Pons (tissue), 1 donor: ENCODE data around the gene PTK6.
"Not testable (repeated sequence)": the region's sequence is repeated elsewhere in the genome, so short reads cannot be mapped to it uniquely, and the experiment has no call there.

Experiments used
- DNase-seq: peaks from one replicate; pipeline ENCODE4 v3.0.0-alpha.2; 2016; ENCODE audit warnings: low spot score

Gene PTK6

DNA sequence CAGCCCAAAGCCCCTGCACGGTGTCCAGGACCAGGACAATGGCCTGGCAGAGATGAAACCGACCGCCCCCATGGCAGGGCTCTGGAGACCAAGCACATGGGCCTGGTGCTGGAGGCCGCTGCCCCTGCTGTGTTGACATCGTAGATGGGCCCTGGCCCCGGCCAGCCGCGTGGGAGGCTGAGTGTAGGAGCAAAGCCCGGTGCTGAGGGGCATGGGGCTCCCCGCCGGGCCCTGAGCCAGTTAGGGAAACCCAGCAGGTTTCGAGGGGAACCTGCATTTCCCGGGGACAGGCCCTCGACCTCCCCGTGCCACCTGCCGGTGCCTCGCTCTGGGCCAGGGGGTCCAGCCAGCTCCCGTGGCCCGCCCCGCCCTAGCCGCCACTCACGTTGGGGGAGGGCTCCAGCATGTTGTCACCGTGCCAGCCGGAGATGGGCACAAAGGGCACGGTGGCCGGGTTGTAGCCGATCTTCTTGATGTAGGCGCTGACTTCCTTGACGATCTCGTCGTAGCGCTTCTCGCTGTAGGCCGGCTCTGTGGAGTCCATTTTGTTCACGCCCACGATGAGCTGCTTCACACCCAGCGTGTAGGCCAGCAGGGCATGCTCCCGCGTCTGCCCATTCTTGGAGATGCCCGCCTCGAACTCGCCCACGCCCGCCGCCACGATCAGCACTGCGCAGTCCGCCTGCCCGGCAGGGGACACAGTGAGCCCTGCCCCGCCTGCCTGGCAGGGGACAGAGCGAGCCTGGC is 42.6 kb downstream of the PTK6 start:
- no peak for DNase-seq

DNA sequence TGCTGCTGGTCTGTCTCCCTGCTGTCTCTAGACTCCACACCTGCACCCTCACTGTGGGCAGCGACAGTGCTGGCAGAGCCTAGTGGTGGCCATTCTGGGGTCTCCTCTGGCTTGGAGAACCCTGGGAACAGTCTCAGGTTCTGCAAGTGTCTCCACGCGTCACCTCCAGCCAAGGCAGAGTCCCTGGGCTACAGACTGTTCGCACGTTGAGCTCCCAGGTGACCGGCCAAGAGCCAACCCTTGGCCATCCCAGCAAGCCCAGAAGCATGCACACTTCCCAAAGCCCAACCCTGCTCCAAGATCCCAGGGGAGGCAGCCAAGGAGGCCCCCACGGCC is 43.1 kb downstream of the PTK6 start:
- DNase-seq, result no peak

DNA sequence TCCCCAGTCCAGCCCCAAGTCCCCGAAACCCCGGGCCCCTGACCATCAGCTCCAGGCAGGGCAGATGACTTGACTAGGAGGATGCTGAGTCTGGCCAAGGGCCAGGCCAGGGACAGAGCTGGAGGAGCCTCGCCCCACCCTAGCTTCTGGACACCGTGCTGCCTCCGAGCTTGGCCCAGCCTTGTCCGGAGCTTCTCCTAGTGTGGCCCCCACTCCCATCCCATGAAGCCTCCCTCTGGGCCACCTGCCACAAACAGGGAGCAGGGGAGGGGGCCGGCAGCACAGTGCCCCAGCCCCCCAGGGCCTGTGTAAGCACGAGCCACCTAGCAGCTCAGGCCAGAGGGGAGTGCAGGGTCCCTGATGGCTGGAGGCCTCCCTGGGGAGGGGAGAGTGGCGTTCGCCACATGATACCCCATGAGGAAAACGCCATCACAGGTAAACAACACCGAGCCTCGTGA is 43.6 kb downstream of the PTK6 start:
- no peak for DNase-seq

DNA sequence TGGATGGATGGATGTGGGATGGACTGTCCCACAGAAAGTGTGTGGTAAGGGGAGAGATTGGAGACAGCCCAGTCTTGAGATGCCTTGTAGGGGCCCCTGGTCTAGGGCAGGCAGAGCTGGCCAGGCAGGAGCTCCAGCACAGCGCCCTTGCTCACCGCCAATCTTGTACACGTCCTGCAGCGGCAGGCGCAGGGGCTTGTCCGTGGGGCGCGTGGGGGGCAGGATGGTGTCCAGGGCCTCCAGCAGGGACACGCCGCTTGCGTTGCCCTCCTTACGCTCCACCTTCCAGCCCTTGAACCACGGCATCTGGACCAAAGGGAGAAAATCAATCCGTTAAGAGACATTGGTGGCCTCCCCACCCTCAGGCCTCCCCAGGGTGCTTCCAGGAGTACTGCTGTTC is 44.2 kb downstream of the PTK6 start:
- DNase-seq, result no peak

DNA sequence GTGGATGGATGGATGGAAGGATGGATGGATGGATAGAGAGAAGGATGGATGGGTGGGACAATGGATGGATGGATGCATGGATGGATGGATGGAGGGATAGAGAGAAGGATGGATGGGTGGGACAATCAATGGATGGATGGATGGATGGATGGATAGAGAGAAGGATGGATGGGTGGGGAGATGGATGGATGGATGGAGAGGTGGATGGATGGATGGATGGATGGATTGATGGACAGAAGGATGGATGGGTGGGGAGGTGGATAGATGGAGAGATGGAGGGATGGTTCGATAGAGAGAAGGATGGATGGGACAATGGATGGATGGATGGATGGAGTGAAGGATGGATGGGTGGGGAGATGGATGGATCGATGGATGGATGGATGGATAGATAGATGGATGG is 44.7 kb downstream of the PTK6 start:
- DNase-seq, result no peak

DNA sequence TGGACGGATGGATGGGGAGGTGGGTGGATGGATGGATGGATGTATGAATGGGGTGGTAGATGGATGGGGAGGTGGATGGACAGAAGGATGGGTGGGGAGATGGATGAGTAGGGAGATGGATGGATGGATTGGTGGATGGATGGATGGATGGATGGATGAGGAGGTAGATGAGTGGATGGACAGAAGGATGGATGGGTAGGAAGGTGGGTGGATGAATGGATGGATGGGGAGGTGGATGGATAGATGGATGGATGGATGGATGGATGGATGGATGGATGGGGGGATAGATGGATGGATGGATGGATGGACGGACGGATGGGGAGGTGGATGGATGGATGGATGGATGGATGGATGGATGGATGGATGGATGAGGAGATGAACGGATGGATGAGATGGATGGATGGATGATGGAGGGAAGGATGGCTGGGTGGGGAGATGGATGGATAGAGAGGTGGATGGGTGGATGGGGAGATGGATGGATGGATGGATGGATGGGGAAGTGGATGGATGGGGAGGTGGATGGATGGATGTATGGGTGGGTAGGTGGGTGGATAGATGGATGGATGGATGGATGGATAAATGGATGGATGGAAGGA is 45.4 kb downstream of the PTK6 start:
- DNase-seq, result no peak

DNA sequence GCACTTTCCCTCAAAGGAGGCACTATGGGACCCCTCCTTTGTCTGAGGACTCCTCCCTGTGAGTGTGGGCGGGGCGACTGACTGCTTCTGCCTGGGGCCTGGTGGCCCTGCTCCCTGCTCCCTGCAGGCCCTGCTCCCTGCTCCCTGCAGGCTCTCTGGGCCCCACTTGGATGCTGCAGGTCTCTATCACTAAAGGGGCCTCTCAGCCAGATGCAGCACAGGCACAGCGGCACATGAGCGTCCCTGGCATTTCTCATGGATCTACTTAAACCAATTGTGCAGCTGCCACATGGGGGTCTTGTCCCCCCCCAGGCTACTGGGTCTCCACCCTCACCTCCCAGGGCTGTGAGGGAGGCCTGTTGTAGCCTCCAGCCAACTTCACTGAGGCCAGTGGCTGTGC is 46.1 kb downstream of the PTK6 start:
- DNase-seq, result no peak

DNA sequence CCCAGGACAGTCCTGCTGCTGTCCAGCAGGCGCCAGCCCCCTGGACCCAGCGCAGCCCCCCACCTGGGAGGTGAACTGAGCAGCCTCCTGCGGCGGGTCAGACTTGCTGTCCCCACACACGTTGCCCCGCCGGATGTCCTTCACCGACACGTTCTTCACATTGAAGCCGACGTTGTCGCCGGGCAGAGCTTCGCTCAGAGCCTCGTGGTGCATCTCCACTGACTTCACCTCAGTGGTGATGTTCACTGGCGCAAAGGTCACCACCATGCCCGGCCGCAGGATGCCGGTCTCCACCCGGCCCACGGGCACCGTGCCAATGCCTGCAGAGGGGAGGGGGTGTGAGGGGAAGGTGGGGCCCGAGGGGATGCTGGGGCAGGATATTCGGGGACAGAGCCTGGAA is 46.8 kb downstream of the PTK6 start:
- no peak for DNase-seq

DNA sequence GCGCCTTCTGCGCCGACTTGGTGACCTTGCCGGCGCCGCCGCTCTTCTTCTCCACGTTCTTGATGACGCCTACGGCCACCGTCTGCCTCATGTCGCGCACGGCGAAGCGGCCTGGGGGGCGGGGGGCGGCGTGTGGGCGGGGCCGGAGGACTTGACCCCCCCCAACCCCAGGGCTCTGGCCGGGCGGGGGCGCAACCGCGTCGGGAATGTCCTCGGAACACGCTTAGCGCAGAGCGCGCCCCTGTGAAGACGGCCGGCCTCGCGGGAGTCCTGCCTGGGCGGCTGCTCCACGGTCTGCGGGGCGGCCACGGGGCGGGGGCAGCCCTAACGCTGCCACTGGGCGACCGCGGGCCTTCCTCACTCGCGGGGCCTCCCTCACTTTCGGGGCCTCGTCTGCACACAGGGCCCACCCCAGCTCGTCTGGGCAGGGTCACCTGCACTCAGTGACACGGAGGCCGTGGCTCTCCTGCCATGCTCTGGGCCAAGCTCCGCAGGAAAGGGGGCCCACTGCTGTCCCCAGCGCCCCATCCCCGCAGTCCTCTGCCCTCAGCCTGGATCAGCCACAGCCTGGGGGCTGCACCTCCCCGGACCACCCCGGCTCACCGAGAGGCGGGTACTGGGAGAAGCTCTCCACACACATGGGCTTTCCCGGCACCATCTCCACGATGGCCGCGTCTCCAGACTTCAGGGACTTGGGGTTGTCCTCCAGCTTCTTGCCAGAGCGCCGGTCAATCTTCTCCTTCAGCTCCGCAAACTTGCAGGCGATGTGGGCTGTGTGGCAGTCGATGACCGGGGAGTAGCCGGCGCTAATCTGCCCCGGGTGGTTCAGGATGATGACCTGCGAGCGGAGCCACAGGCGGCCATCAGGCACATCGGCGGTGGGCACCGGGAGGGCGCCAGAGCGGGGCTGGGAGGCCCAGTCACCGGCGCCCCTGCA is 48.6 kb downstream of the PTK6 start:
- no peak for DNase-seq

DNA sequence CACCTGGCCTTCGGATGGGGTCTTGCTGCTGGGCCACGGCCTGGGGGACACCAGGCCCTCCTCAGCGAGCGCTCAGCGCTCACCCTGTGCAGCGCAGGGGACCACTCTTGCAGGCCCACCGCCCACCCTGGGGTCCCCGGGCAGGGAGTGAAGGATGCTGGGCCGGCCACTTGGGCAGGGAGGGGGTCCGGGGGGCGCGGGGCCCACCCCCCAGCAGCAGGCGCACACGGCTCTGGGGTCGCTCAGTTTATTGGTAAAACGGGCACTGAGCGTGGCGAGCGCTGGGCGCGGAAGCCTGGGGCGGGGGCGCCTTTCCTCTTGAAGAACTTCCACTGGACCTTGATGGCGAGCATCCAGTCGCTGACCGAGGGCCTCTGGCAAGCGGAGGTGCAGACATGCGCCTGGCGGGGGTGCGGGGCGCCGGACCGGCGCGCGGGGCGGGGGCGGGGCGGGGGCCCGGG is 49.4 kb downstream of the PTK6 start:
- no peak for DNase-seq

DNA sequence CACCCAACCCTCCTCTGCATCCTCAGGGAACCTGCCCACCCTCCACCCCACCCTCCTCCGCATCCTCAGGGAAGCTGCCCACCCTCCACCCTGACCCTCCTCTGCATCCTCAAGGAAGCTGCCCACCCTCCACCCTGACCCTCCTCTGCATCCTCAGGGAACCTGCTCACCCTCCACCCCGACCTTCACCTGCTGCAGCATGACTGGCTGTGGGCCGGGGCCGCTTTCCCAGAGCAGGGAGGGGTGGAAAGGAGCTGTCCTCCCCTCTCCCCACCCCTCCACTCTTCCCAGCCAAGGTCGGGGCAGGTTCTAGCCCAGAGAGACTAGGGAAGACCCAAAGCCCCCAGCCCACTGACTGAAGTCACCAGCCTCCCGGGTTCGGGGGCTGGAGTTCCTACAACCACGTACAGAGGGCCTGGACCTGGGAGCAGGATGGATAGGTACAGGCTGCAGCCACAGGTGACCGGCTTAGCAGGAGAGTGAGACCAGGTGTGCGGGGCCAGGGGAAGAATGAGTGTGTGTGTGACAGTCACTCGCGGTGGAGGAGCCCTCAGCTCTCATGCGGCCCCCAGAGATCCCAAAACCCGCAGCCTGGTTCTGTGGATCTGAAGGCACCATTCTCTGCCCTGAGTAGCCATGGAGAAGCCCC is 49.9 kb downstream of the PTK6 start:
- no peak for DNase-seq

DNA sequence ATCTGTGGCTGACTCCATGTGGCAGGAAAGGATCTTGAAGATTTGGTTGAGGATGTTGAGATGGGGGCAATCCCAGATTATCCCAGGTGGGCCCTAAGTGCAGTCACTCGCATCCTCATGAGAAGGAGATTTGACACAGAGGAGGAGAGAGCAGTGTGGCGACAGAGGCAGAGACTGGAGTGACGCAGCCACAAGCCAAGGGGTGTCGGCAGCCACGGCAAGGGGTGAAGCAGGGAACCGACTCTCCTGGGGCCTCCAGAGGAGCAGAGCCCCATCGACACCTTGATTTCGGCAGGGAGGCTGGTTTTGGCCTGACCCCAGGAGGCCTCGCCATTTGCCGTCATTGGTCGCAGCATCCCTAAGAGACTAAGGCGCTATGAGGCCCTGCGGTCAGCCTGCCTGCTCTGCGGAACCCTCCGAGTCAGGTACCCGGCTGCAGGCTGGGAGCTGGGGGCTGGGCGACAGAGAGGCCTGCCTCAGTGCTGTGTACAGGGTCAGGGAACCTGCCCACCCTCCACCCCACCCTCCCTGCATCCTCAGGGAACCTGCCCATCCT is 50.8 kb downstream of the PTK6 start:
- DNase-seq, result no peak

DNA sequence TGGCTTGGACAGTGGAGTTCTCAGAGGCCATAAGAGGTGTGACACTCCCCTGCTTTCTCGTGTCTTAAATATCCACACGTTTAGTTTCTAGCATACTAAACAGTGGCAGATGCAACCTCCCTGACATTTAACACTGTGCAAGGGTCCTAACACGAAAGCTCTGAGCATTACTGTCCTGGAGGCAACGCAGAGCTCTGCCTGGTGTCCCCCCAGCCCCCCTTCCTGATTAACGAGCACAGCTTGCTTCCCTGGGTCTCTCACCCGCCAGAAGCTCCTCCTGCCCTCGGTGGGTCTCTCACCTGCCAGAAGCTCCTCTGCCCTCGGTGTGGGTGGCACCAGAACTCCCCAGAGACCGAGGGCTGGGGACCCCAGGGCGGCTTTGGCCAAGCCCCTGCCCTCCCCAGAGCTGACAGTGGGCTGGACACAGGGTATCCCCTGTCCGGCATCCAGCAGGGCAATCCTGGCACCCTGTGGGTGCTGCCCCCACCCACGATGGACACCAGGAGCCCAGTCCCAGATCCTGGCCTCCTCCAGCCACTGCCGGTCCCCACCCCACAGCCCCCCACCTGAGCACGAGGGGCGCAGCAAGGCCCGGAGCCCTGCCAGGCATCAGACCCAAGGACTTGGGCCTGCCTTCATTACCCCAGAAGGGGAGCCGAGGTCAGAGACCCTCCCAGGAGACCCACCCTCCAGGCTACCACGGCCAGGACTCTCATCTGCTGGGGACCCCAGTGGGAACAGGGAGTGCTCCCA is 52.3 kb downstream of the PTK6 start:
- no peak for DNase-seq

DNA sequence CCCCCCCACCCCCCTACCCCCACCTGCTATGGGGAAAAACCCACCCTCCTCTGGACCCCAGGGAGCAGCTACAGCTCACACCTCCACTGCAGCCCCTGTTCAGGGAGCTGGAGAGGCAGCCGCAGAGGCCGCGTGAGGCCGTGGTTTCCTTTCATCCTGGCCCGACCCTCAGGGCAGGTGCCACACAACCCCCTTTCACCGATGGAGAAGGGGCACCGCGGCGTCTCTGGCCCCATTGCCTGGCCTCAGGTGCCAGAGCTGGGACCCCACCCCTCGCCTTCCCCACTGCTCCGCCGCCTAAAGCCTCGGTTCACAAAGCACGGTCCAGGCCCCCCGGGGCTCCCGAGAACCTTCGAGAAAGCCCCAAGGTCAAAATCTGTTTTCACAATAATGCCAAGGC is 52.9 kb downstream of the PTK6 start:
- no peak for DNase-seq

DNA sequence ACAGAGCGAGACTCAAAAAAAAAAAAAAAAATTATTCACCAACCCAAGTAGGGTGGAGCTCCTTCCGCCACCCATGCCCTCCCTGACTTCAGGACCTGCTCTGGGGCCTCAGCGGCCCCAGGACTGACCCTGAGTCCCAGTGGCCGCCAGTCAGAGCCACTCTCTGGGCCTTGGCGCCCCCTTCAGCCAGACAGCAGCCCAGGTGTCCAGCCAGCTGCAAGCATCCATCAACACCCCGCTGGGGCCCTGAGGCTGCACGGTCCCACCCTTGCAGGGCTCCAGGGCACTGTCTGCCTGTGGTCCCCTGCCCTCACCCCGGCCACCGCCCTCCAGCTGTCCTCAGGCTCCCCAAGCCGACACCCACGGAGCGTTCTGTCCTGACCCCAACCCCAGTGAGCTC is 53.3 kb downstream of the PTK6 start:
- DNase-seq, result no peak

DNA sequence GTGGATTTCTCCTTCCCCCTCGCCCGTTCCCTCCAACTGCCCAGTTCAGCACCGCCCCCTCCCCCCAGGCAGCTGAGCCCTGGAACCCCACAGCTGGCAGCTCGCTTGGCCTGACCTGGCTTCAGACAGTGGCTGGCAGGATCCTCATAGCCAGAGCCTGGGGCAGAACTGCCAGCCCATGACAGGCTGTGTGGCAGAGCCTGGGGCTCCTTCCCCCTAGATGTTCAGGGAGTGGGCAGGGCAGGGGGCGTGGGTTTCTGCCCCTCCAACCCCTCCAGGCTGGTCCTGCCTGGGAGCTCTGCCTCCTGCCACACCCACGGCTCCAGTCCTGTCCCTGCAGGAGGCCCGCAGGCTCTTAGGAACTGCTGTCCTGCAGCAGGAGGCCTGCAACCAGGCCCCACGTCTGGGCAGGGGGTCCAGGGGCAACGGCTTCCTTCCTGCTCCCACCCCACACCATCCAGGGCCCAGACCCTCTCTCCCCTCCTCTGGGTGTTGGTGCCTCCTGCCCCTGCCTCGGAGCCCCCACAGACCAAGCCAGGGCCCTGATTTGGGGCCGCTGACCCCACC is 55.1 kb downstream of the PTK6 start:
- DNase-seq, result no peak

DNA sequence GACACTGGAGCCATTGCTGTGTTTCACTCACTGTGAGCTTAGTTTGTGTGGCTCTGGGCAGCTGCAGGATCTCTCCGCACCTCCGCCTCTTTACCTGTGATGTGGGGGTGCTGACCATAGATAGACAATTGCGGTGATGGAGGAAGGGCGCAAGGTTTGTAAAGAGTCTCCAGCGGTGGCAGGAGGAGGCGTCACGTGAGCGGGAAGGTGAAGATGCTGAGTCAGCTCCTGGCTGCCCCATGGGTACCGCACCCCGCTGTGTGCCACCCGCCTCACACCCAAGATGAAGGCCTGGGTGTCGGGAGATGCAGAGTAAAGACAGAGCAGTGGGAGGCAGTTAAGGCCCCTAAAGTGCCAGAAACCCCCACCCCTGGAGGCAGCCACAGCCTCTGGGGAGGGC is 55.7 kb downstream of the PTK6 start:
- DNase-seq, result no peak

DNA sequence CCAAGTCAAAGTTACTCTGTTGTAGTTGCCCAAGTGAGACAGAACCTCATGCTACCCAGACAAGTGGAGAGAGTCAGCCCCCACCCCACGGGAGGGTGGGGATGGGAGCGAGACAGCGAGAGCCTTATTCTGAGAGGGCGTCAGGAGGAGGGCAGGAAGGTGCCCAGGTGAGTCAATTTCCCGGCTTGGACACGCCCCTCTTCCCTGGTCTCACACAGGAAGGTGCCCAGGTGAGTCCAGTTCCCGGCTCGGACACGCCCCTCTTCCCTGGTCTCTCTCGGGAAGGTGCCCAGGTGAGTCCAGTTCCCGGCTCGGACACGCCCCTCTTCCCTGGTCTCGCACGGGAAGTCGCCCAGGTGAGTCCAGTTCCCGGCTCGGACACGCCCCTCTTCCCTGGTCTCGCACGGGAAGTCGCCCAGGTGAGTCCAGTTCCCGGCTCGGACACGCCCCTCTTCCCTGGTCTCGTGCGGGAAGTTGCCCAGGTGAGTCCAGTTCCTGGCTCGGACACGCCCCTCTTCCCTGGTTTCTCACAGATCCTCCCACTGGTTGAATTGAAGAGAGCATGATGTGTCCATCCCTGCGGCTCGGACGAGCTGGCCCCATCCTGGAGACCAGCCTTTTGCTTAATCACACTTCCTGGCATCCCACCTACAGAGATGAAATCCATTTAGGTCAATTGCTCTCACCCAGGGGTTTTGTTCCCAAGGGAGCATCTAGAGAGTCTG is 57.3 kb downstream of the PTK6 start:
- not testable (repeated sequence) for DNase-seq

DNA sequence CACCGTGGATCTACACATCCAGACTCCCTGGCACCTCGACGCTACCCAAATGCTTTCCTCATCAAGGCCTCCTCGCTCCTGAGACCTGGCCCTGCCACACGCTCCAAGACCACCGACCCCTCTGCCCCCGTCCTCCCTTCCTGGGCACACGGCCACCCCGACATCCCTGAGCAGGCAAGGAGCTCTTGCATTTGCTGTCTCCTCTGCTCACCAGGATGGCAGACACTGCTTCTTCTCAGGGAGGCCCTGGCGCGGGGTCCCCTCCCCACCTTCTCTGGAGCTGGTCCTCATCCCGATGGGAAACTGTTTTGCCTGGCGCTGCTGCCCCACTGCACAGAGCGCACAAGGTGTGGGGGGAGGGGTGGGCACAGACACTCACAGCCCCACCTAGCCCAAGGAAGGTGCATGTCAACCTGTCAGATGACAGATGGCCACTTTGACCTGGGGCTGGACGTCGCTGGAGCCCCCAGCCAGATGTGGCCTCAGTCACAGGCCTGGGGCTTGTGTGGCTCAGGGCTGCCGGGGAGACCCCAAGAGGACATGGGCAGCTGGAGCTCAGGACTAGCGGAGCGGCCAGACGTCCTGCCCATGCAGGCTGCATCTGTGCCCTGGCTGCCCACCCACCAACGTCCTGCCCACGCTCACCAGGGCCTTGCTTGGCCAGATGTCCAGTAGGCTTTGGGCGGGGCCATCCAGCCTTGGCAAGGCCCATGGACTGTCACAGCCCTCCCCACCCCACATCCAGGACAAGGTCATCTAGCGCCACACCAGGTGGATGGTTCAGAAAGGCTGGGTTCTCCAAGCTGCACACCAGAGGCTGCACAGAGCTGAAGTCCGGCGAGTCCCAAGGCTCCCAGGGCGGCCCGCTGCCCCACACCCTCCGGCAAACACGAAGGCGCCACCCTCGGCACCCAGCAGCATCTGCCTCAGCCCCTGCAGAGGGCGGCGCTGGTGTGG is 58.6 kb downstream of the PTK6 start:
- no peak for DNase-seq
